GM19025 (cell line): ENCODE measurements around the gene FXYD6.
A peak's percentile ranks its signal among the peaks of the same experiment; 100 is the strongest.

ENCODE experiments used
- ATAC-seq: cut with Tn5 transposase; IDR thresholded peaks from one replicate; pipeline ENCODE4 v1.9.1; 2021; ENCODE audit warnings: mild to moderate bottlenecking, low read depth, moderate library complexity; ENCODE audit not compliant: unreplicated experiment

FXYD6 gene

DNA sequence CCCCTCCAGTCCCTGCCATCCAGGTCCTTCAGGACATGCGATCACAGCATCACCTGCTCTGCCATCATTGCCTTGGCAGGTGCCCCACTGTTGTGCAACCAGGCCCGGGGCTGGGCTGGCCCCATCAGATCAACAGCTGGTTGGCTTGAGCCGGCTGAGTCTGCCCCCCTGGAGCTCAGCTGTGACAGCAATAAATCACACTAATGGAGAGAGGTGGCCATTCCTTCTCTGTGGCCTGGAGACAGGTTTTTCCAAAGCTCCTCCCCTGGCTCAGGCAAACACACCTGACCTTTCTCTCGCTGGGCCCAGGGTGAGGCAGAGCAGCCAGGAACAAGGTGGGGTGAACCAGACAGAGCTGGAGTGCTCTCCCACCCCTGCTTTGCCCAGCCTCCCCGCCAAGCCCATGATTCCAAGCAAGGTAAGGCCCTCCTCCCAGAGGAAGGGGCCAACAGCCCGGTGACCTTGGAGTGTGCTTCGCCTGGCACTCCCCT, 43.0 kb downstream of the FXYD6 start:
- ATAC-seq: no peak

- ATAC-seq: no peak
Measured at GRCh38 chr11:117832511-117832910, 43.9 kb downstream of the FXYD6 start.

DNA sequence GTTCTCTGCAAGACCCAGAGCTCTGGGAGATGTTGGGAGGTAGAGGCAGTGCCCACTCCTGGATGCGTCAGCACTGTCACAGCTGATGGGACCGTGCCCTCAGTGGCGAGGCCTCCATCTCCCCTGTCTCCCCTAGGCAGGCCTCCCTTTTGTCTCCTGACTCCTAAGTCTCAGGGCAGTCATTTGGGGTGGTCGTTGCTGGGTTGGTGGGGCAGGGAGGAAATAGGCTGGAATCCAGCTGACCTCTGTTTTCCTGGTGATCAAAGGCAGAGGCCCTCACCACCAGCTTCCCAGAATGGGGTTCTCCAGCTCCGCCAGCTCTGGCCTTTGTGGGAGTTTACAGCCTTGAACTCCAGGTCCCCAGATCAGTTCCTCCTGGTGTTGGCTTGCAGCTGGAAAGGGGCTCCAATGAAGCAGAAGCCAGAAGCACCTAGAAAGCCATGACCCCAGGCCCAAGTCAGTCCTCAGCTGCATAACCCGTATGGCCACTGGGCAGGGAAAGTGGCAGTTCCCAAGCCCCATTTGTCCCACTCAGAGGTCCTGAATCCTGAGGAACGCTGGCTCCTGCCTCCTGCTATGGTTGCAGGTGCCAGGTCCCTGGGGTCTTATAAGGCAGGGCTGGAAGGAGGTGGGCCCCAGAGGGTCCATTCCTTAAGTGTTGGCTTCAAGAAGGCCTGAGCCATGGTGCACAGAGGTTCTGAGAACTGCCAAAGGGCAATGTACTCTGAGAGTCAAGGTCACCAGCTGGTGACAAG, 44.6 kb downstream of the FXYD6 start:
- ATAC-seq: no peak

DNA sequence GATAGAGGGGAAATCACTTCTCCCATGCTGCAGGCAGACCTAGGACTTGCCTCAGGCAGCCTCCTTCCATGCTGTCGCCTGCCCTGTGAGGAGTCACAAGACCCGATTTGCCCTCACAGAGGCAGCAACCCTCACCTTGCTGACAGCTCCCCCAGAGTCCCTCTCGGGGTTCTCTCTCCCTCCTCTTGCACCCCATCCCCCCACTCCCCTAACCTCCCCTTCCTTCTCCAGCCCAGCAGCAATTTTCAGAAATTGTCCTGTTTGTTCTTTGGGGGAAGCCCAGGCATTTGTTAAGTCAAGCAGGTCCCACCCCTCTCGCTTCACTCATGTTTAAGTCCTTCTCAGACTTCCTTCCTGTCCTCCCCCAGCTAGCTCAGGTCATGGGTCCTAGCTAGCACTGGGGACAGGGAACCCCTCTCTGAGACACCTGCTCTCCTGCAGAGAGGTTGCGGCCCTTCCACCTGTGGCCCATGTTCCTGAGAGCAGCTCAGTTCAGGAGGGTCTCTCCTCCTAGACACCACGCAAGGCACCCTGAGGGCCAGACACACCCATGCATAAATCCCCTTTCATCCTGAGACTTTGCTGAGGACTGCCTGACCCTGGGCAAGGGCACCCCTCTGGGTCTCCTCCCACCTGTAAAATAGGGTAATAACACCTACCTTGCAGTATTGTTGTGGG, 45.6 kb downstream of the FXYD6 start:
- no peak for ATAC-seq

DNA sequence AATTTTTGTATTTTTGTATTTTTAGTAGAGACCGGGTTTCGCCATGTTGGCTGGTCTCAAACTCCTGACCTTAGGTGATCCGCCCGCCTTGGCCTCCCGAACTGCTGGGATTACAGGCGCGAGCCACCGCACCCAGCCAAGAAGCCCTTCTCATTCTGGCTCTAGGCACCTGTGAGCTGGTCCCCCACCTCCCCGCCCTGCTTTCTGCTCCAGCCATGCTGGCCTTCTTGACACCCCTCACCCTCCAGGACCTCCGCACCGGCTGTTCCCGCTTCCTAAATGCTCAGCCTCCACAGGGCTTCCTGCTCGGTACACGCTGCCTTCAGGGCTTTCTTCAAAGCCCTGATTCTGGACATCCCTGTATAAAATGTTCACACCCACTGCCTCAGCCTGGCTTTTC, 46.4 kb downstream of the FXYD6 start:
- ATAC-seq: no peak

- no peak for ATAC-seq
Measured at GRCh38 chr11:117829369-117829725, 47.1 kb downstream of the FXYD6 start.

GRCh38 chr11:117828611-117829368, 47.7 kb downstream of the FXYD6 start:
- ATAC-seq: peak; percentile 69

DNA sequence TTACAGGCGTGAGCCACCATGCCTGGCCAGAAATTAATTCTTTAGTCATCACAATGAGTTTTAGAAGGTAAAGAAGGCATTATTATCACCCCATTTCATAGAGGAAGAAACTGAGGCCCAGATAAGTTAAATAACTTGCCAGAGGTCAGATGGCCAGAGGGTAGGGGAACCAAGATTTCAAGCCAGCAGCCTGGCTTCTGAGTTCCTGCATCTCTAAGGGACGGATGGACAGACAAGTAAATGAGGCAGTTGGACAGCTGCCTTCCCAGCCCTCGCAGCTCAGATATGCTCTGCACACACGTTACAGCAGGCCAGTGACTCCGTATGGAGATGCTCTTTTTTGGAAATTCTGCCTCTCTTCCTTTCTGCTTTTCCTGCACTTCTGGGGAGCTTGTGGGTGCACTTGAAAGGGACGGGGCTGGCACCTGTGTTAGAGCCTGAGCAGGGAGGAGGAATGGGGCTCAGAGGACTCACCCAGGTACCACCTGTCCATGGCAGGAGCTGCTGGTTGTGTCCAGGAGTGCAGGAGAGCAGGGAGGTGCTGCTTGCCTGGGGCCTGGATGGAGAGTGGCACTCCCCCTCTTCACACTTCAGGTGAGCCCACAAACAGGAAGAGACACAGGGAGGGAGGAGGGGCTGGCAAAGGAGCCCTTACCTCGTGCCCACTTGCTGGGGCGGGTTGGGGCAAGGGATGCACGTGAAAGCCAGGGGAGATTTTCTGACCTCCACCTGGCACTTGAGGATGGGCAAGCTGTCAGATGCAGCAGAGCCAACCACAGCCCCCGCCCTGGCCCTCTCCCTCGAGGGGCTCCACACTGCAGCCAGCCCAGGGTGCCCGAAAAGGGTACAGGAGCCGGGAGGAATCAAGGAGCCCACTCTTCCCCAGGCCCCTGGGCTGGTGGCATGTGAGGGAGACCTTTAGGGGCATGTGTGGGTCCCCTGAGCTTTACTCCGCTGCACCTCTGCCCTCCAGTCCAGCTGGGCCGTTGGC, 48.6 kb downstream of the FXYD6 start:
- ATAC-seq: no peak

GRCh38 chr11:117826832-117827231, 49.6 kb downstream of the FXYD6 start:
- no peak for ATAC-seq

GRCh38 chr11:117826190-117826570, 50.3 kb downstream of the FXYD6 start:
- ATAC-seq: no peak

DNA sequence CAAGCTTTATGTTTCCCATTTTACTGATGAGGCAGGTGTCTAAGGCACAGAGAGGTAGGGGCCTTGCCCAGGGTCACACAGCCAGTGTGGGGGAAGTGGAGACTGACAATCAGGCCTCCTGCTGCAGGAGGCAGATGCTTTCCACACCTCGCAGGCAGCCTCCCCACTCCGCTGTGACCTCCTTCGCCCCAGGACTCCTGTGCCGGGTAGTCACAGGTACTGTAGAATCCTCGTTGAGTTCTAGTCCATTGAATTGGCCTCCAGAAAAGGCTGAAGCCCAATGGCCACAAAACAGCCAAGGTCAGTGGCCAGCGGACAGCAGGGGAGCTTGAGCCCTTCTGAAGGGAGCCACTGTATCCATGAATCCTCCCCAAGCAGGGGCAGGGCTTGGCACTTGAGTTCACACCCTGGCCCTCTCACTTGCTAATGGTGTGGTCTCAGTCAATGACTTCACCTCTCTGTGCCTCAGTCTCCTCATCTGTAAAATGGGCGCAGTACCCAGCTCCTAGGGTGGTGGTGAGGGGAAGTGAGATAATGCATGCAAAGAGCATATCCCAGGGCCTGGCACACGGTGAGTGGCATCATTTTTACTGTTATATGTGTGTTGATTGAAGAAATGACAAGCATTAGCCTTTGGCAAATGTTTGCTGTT, 50.8 kb downstream of the FXYD6 start:
- no peak for ATAC-seq

- no peak for ATAC-seq
Measured at GRCh38 chr11:117824571-117825537, 51.6 kb downstream of the FXYD6 start, which contains the start of gene FXYD2. TSS of gene FXYD2 (minus strand) at chr11:117824744. CDS start at chr11:117824678, 66 bp downstream.

GRCh38 chr11:117823946-117824420, 52.5 kb downstream of the FXYD6 start:
- no peak for ATAC-seq

GRCh38 chr11:117823294-117823945, 53.0 kb downstream of the FXYD6 start:
- ATAC-seq: no peak

DNA sequence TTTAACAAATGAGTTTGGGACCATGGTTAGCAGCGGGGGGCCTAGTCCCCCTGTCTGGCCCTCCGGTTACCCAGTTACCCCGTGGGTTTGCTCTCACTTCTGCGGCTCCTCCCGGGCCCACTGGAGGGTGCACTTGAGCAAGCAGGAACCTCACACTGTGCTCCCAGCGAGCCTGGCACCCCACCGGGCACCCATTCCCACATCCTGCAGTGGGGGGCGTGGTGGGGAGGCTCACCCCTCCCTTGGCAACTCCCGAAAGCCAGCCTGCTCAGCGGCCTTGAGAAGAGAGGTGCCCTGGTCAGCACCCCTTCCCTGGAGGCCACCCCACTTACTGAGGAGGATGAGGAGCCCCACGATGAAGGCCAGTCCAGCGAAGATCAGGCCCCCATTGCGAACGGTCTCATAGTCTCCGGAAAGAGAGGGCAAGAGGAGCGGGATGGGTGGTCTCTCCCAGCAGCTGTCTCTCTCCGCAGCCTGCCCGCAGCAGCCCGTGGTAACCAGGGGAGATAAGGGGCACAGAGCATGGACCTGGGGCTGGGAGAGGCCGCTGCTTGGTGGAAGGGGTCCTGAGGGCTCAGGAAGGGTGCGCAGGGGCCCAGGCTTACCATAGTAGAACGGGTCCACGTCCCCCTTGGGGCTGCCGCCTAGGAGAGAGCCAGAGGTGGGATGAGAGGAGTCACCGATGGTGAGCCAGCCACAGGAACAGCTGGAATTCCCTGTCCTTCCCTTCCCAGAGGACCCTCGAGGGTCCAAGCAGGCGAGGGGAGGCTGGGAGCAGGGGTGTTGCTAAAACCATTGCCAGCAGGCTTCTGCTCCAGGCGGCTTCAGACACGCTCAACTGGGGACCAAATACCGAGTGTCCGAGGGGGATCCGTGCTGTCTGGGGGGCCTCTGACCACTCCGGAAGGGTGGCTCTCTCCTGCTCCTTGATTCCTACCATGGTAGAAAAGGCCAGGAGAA, 54.1 kb downstream of the FXYD6 start:
- ATAC-seq: no peak

- ATAC-seq: no peak
Measured at GRCh38 chr11:117821431-117821830, 55.0 kb downstream of the FXYD6 start.

DNA sequence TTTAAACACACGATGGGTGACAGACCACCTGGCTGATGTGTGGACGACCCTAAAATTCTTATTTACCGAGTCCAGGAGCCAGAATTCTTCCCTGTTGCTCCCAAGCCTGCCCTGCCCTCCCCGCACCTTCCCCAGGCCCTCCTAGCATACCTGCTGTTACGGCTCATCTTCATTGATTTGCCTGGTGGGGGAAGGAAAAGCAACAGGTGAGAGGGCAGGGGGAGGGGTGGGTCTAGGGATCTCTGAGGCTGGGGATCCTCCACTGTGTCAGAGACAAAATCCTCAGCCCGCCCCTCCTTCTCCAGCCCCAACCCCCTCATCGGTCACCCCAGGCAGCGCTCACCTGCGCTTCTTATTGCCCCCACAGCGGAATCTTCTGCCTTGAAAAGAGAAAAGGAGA, 55.9 kb downstream of the FXYD6 start:
- no peak for ATAC-seq
